GM12864 (cell line): ENCODE data around the gene CHRNG.
"Not testable (repeated sequence)": the region's sequence is repeated elsewhere in the genome, so short reads cannot be mapped to it uniquely, and the experiment has no call there.

Source experiments
- DNase-seq: peaks from one replicate; pipeline ENCODE4 v3.0.0-alpha.2; 2011; ENCODE audit warnings: low read depth
- H3K4me3 ChIP-seq: 2 replicates; pipeline ENCODE4 v1.5.1; 2011; ENCODE audit warnings: mild to moderate bottlenecking, low read depth, low read length, control low read depth
- TF ChIP-seq, protein P1 (sequence below): IDR thresholded peaks from 2 replicates; pipeline ENCODE4 v1.5.1; 2011; ENCODE audit warnings: low read depth, mild to moderate bottlenecking, moderate library complexity, low read length, control low read depth, inconsistent platforms; ENCODE audit errors: missing control alignments

CHRNG gene

DNA sequence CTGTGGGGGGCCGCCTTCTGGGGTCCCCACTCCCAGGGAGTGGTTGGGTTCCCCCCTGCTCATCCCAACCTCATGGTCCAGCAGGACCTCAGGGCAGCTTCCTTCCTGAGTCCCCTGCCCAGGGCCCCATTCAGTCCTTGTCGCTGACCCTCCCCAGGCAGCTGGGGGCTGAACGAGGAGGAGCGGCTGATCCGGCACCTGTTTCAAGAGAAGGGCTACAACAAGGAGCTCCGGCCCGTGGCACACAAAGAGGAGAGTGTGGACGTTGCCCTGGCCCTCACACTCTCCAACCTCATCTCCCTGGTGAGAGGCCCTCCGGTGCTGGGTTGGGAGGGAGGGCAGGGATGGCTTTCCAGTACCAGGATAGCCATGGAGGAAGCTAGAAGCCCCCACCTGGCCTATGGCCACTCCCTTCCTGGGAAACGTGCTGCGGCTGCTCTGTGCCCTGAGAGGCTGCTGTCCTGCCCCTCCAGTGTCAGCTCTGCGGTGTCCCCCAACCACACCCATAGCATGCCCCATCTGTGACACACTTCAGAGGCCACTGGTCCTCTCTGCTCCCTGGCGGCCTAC is 13.0 kb upstream of the CHRNG start:
- TF ChIP-seq, protein P1, sequence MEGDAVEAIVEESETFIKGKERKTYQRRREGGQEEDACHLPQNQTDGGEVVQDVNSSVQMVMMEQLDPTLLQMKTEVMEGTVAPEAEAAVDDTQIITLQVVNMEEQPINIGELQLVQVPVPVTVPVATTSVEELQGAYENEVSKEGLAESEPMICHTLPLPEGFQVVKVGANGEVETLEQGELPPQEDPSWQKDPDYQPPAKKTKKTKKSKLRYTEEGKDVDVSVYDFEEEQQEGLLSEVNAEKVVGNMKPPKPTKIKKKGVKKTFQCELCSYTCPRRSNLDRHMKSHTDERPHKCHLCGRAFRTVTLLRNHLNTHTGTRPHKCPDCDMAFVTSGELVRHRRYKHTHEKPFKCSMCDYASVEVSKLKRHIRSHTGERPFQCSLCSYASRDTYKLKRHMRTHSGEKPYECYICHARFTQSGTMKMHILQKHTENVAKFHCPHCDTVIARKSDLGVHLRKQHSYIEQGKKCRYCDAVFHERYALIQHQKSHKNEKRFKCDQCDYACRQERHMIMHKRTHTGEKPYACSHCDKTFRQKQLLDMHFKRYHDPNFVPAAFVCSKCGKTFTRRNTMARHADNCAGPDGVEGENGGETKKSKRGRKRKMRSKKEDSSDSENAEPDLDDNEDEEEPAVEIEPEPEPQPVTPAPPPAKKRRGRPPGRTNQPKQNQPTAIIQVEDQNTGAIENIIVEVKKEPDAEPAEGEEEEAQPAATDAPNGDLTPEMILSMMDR: no peak
- H3K4me3 ChIP-seq: no peak overlapping the region
- DNase-seq: no peak

GRCh38 chr2:232527905-232528470 is 11.5 kb upstream of the CHRNG start:
- no peak for DNase-seq
- no peak overlapping the region for H3K4me3 ChIP-seq
- TF ChIP-seq, protein P1: no peak

DNA sequence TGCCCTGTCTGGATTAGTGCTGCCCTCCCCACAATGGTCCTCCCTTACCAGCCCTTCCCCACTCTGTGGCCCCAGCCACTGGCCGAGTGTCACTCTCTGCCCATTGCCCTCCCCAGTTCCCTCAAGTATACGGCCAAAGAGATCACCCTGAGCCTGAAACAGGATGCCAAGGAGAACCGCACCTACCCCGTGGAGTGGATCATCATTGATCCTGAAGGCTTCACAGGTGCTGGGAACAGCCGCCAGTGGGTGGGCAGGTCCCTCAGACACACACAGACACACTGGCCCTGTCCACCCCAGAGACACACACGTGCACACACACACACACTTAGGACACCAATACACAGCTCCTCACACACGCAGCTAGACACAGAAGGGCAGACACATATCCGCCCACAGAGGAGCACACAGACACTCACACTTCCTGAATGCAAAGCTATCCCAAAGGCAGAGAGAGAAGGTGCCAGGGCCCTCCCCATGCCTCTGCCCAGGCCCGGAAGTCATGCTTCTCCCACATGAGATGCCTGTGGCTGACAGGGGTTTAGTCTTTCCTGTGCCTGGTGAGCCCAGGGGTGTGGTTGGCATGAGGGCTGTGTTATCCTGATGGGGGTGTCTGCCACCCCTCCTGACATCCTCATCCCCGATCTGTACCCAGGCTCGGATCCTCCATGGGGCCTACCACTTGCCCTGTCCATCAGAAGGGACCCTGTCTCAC is 10.6 kb upstream of the CHRNG start:
- no peak for DNase-seq
- TF ChIP-seq, protein P1: no peak

GRCh38 chr2:232529806-232530547 is 9.5 kb upstream of the CHRNG start:
- H3K4me3 ChIP-seq: no peak overlapping the region
- TF ChIP-seq, protein P1: no peak
- no peak for DNase-seq

More for the DNA sequence above, 10.6 kb upstream of the CHRNG start:
- H3K4me3 ChIP-seq: no peak overlapping the region

GRCh38 chr2:232530626-232531260 is 8.7 kb upstream of the CHRNG start:
- TF ChIP-seq, protein P1: no peak
- H3K4me3 ChIP-seq: no peak overlapping the region
- DNase-seq: no peak

- no peak overlapping the region for H3K4me3 ChIP-seq
- no peak for DNase-seq
- TF ChIP-seq, protein P1: no peak
Observed at GRCh38 chr2:232532419-232532818, 7.1 kb upstream of the CHRNG start.

DNA sequence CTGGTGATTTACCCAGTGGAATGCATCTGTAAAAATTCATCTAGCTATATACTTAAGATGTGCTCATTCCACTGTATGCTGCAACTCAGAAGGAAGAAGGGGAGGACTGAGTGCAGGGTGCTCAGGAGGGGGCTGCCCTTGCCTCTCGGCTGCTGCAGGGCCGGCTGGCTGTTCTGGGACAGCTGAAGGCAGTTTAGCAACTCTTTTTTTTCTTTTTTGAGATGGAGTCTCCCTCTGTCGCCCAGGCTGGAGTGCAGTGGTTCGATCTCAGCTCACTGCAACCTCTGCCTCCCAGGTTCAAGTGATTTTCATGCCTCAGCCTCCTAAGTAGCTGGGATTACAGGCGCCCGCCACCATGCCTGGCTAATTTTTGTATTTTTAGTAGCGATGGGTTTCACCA is 6.7 kb upstream of the CHRNG start:
- not testable (repeated sequence) for DNase-seq, H3K4me3 ChIP-seq
